Endothelial cell of hepatic sinusoid (primary cell): ENCODE measurements around the gene RIMOC1.
"Not testable (repeated sequence)": the region's sequence is repeated elsewhere in the genome, so short reads cannot be mapped to it uniquely, and the experiment has no call there.

Experiments used
- in situ Hi-C: cut with HindIII; loops from 2 replicates; pipeline ENCODE4 v1.10.0; 2017; ENCODE audit warnings: low sequenced_read_pairs

RIMOC1 gene

GRCh38 chr5:41885286-41885685 lies 18.9 kb upstream of the RIMOC1 start:
- in situ Hi-C loops = no loop called here

DNA sequence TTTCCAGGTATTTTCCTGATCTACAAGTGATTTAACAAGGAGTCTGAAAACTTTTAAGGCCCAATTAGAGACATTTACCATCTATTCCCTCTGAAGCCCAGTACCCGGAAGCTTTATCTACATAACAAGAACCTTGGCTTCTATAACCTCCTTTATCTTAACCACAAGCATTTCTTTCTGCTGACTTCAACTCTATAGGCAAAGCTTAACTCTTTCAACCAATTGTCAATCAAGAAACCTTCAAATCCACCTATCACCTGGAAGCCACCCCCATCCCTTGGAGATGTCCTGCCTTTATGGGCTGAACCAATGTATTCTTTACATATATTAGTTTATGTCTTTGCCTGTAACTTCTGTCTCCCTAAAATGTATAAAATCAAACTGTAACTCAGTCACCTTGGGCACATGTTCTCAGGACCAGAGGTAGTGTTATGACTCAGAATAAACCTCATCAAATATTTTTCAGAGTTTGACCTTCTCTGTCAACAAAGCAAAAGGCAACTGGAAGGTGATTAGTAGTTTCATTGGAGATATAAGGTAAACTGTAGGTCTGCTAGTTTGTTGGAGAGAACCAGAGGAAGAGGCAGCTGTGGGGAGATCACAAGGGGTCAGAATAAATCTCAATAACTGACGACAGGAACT lies 13.0 kb upstream of the RIMOC1 start:
- in situ Hi-C loops = no loop called here

DNA sequence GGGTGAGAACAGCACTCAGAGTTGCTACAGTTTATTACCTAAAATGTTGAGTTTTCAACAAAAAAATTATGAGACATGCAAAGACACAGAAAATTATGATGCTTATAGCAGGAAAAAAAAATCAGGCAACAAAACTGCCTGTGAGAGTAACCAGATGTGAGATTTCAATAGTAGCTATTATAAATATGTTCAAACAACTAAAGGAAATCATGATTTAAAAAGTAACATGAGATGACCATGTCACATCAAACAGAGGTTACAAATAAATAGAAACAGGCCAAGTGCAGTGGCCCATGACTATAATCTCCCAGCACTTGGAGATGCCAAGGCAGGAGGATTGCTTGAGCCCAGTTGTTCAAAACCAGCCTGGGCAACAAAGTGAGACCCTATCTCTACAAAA lies 12.1 kb upstream of the RIMOC1 start:
- in situ Hi-C loops = no loop called here

GRCh38 chr5:41893074-41893851 lies 10.9 kb upstream of the RIMOC1 start:
- in situ Hi-C loops = no loop called here

- in situ Hi-C loops = no loop called here
These were observed 7.9 kb upstream of the RIMOC1 start for GRCh38 chr5:41896230-41896629.

- in situ Hi-C loops = no loop called here
These were observed 707 bp upstream of the RIMOC1 start for GRCh38 chr5:41903382-41903891.

DNA sequence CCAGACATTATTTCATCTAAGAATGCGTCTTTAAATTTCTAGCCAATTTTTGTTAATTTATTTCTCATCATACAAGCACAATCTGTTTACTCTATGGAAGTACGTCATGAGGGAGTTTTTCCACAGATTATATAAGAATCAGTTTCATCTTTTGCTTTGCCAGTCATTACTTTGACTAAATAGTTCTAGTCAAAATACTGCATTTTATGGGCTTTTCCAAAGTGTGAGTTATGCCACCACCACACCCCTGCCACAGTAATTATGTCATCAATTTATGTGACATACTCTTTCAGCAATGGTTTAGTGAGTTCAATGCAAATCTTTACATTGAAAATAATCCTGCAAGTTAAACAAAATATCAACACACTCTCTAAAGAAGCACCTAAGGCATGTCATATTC lies 2.0 kb downstream of the RIMOC1 start:
- in situ Hi-C loops = no loop called here

- in situ Hi-C loops = no loop called here
These were observed 4.4 kb downstream of the RIMOC1 start for GRCh38 chr5:41908374-41909079.

GRCh38 chr5:41918105-41918504 lies 14.0 kb downstream of the RIMOC1 start:
- in situ Hi-C loops = no loop called here

GRCh38 chr5:41921166-41921565 lies 17.0 kb downstream of the RIMOC1 start:
- in situ Hi-C loops = no loop called here

DNA sequence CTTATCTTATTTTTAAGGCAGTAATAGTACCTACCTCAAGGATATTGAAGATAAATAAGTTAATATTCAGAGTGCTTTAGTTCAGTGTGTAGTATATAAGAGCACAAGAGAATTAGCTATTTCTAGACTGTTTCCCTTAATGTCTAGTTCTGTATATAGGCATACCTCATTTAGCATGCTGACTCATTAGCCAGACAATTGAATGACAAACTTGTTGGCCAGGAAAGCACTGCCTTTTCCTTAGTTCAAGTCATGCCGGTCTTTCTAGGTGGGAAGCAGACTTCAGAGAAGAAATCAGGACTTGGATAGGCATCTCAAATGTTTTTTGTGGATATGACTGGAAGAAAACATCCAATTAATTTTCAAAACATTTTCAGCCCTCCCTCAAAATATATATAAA lies 17.7 kb downstream of the RIMOC1 start:
- in situ Hi-C loops = no loop called here

- in situ Hi-C loops = no loop called here
These were observed 20.4 kb downstream of the RIMOC1 start for GRCh38 chr5:41924526-41924871.

DNA sequence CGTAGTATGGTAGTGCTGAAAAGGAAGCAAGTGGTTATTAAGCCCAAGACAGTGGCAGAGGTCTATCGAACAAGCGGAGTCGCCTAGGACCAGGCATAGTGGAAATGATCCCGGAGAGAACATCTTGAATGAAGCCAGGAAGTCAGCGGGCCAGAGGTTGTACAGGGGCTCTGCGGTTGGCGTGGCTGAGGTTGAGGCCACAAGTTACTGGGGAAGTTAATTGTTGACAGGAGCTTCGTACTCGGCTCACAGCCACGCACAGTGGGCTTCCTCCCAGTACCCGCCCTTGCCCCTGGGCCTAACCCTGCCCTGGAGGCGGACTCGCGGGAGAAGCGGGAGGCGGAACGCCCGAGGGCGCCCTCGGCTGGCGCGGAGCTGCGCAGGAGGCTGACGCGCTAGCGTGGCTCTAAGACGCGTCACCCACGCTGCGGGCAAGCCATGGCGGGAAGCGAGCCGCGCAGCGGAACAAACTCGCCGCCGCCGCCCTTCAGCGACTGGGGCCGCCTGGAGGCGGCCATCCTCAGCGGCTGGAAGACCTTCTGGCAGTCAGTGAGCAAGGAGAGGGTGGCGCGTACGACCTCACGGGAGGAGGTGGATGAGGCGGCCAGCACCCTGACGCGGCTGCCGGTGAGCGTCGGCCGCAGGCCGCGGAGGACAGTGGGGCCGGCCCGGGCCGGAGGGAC lies 20.9 kb downstream of the RIMOC1 start, which contains the start of gene FBXO4:
FBXO4 (plus strand) TSS at position 410 of the 683 bp plus-strand sequence; CDS start at position 439, 29 bp downstream.
- in situ Hi-C loops = no loop called here

DNA sequence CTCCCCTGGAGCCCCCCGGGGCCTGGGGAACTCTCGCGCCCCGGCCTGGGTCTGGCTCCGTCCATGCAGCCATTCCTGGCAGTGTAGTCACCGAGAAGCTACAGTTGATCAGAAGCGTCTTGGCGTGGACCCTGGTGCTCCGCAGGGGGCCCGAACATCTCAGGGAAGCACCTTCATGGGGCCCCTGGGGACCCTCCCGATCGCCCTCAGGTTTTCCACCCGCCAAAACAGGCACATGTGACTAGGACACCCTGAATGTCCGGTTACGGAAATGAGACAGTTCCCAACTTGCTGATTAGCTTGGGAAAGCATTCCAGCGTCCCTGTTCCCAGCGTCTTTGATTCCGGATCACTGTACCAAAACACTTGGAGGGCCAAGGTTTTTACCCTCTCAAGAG lies 21.4 kb downstream of the RIMOC1 start:
- in situ Hi-C loops = no loop called here

DNA sequence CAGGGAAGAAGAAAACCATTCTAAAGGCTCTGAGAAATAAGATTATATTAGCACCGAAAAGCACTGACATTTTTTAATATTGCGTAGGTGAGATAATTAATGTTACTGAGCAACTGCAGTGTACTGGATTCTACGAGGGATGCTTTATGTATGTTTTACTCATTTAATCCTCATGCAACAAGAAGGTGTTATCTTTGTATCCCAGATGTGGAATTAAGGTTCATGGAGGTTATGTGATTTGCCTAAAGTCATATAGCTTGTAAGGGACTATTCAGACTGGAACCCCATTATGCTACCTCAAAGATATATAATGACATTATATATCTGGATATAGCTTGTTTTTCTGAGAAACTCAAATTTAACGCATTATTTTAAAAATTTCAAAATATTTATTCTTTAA lies 23.5 kb downstream of the RIMOC1 start:
- in situ Hi-C loops = no loop called here

DNA sequence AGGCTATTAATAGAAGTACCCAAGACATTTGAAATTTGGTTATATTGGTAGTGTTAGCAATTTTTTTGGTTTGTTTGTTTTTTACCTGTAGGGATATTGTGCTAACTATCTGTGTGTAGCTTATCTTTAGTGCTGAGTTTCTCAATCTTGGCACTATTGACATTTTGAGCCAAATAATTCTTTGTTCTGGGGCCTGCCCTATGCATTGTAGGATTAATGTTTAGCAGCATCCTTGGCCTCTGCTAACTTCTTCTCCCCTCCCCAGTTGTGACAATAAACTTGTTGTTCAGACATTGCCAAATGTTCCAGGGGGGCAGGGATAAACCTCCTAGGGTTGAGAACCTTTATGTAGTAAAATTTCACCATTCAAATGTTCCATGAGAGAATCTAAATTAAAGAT lies 24.9 kb downstream of the RIMOC1 start:
- in situ Hi-C loops = no loop called here

- in situ Hi-C loops = no loop called here
These were observed 28.6 kb downstream of the RIMOC1 start for GRCh38 chr5:41932770-41933169.

DNA sequence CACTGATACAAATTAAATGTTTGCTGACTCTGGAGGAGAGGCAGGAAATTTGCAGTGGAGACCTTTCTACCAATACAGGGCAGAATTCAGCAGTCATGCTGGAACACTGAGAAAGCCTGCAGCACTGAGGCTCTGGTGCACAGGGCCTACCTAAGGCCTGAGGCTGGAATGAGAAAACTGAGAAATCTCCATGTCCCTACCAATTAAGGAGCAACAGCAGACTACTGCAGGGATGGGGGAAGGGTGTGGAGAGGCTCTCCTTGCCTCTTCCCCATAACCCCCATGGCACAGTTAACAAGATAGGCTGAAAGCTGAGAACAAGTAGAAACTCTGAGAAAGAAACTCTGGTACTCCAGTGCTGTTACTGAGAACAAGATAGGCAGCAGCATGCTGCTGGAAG lies 31.4 kb downstream of the RIMOC1 start:
- in situ Hi-C loops = no loop called here

GRCh38 chr5:41940641-41941040 lies 36.5 kb downstream of the RIMOC1 start:
- in situ Hi-C loops = no loop called here

- in situ Hi-C loops = not testable (repeated sequence)
These were observed 41.3 kb downstream of the RIMOC1 start for GRCh38 chr5:41945332-41945955.

- in situ Hi-C loops = no loop called here
These were observed 47.1 kb downstream of the RIMOC1 start for GRCh38 chr5:41951224-41951623.
